Ovary (tissue), 10 donors: ENCODE data around the gene TAAR9. TPM values are rescaled to one million over a fixed set of nuclear protein-coding genes. Genes with fewer than 3 reads are reported as not detected.

ENCODE experiments used
- DNase-seq, 5 donors: peaks; one replicate each; pipeline ENCODE4 v3.0.0-alpha.2; 2019 to 2020
- H3K27ac ChIP-seq, 2 donors: fragments of 200-600 bp; one replicate each; pipeline versions ENCODE4 v1.5.1 to v1.8.0; 2019 to 2022
- H3K27me3 ChIP-seq: fragments of 200-600 bp; one replicate; pipeline ENCODE4 v1.8.0; 2022
- H3K36me3 ChIP-seq: fragments of 200-600 bp; sonication (generic); one replicate; pipeline ENCODE4 v1.5.1; 2019
- H3K4me1 ChIP-seq: one replicate; pipeline ENCODE4 v1.8.1; 2013; ENCODE audit warnings: mild to moderate bottlenecking, moderate library complexity; ENCODE audit not compliant: insufficient read depth
- H3K4me3 ChIP-seq: fragments of 200-600 bp; sonication (generic); one replicate; pipeline ENCODE4 v1.5.1; 2017
- H3K9me3 ChIP-seq, 2 donors: fragments of 200-600 bp in 1 of 2; sonication (generic) in 1 of 2; one replicate each; pipeline versions ENCODE4 v1.5.1 to v1.8.1; 2013 to 2019; ENCODE audit warnings: mild to moderate bottlenecking in 1 of 2, moderate library complexity in 1 of 2
- EP300 ChIP-seq: sonication (generic); formaldehyde crosslinking; IDR thresholded peaks from one replicate; pipeline ENCODE4 v1.6.1; 2017; ENCODE audit warnings: antibody characterized with exemption
- POLR2A ChIP-seq: fragments of 450-650 bp; IDR thresholded peaks from one replicate; pipeline ENCODE4 v1.6.1; 2017; ENCODE audit warnings: antibody characterized with exemption, mild to moderate bottlenecking, moderate library complexity
- WGBS, 3 donors: extraction: QIAGEN DNeasy Blood & Tissue Kit in 1 of 3; methylation state at CpG; one replicate each; pipeline versions ENCODE4 v1.1.5 to v1.1.7; 2013 to 2017; 5-methylcytosine and 5-hydroxymethylcytosine counted together
- intact Hi-C, 4 donors: fragments of 100-400 bp; cut with DNase I; formaldehyde crosslinking; loops; one replicate each; pipeline versions ENCODE4 v1.11.0 to v1.15.1; 2022 to 2023
- long read RNA-seq, 3 donors: library from polyadenylated mRNA in 2 of 3; unstranded in 2 of 3; transcript quantifications; one replicate each; pipeline ENCODE4 v2.0.0 and lab custom pipeline, GENCODE V29; 2021 to 2026
- polyA plus RNA-seq, 2 donors: library from polyadenylated mRNA; stranded (reverse); fragments of 200-250 nt in 1 of 2; fragments of 350-450 nt in 1 of 2; fragmentation: Illumina TruSeq in 1 of 2; extraction: RNeasy Lipid Tissue Mini Kit (QIAGEN cat#74804) in 1 of 2; gene quantifications; one replicate each; pipeline ENCODE4 v1.2.3, GENCODE V29; 2013 to 2014
- total RNA-seq, 7 donors: library from RNA; depleted of rRNA in 2 of 7; stranded (reverse); fragments of >200 nt in 2 of 7; fragmentation: NEBNext Ultra II Directional in 3 of 7; extraction: Animal tissue kit (Norgen Biotek cat#: 25700) in 3 of 7; gene quantifications; one replicate each; pipeline versions ENCODE4 v1.1.0 to v1.2.4, GENCODE V29; 2016 to 2023
- TF ChIP-seq, protein P1 (sequence below), 3 donors: fragments of 450-650 bp in 2 of 3; fragments of 200-600 bp in 1 of 3; IDR thresholded peaks; one replicate each; pipeline versions ENCODE4 v1.5.1 to v1.8.0; 2016 to 2022; ENCODE audit warnings: antibody characterized with exemption in 3 of 3, mild to moderate bottlenecking in 1 of 3
- donor health status: DM: no; HTN: no; CAD: no; lungs with moderate emphysema.
- donor health status: DM: no; HTN: no; CAD: no.
- donor health status: Bipolar disorder and iron deficiency.
- donor health status: DM: yes; HTN: yes; CAD: no.
- donor health status: DM: no; HTN: no; CAD: no.
- donor health status: DM: yes; HTN: yes; CAD: no.

TAAR9 gene, protein sequence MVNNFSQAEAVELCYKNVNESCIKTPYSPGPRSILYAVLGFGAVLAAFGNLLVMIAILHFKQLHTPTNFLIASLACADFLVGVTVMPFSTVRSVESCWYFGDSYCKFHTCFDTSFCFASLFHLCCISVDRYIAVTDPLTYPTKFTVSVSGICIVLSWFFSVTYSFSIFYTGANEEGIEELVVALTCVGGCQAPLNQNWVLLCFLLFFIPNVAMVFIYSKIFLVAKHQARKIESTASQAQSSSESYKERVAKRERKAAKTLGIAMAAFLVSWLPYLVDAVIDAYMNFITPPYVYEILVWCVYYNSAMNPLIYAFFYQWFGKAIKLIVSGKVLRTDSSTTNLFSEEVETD
- total RNA-seq, result not detected
- not detected for polyA plus RNA-seq
- long read RNA-seq, donor 1, result 0 reads
- long read RNA-seq, donor 2, result 0 reads
- long read RNA-seq, donor 3, result 0 reads

DNA sequence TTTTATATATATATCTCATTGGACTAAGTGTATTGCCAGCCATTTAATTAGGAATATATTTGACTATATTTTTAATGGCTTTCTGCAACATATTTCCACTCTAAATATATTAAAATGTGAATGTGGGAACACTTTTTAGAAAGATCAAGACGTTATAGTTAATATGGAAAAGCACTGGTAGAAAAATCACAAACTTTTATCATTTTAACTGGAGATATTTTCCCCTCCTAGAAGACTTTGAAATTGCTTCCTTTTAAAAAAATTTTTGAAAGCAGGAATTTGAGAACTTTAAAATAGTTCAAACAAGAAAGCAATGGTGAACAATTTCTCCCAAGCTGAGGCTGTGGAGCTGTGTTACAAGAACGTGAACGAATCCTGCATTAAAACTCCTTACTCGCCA, at the start of gene TAAR9:
TSS of gene TAAR9 (plus strand) at position 301 of the 400 bp plus-strand sequence. CDS start at position 314, 13 bp downstream.
- intact Hi-C loops, result no loop called here
- Histone ChIP-seq H3K9me3 (no peaks in the 10 kb centered on the region), H3K4me1 (no peaks in the 10 kb centered on the region), H3K4me3 (no peak within 1 kb of the TSS), H3K36me3 (no peaks in the 10 kb centered on the region), H3K27me3 (no peaks in the 10 kb centered on the region), H3K27ac (no peak within 1 kb of the TSS)
- DNase-seq, result no peak
- TF ChIP-seq POLR2A (no peak), EP300 (no peak)
- TF ChIP-seq, protein P1, sequence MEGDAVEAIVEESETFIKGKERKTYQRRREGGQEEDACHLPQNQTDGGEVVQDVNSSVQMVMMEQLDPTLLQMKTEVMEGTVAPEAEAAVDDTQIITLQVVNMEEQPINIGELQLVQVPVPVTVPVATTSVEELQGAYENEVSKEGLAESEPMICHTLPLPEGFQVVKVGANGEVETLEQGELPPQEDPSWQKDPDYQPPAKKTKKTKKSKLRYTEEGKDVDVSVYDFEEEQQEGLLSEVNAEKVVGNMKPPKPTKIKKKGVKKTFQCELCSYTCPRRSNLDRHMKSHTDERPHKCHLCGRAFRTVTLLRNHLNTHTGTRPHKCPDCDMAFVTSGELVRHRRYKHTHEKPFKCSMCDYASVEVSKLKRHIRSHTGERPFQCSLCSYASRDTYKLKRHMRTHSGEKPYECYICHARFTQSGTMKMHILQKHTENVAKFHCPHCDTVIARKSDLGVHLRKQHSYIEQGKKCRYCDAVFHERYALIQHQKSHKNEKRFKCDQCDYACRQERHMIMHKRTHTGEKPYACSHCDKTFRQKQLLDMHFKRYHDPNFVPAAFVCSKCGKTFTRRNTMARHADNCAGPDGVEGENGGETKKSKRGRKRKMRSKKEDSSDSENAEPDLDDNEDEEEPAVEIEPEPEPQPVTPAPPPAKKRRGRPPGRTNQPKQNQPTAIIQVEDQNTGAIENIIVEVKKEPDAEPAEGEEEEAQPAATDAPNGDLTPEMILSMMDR (IDR thresholded peaks at IDR 0.05), result no peak
- 77 to 81% (median 79%) methylated on average over 4 of the region's 4 CpGs for WGBS, 3 donors

DNA sequence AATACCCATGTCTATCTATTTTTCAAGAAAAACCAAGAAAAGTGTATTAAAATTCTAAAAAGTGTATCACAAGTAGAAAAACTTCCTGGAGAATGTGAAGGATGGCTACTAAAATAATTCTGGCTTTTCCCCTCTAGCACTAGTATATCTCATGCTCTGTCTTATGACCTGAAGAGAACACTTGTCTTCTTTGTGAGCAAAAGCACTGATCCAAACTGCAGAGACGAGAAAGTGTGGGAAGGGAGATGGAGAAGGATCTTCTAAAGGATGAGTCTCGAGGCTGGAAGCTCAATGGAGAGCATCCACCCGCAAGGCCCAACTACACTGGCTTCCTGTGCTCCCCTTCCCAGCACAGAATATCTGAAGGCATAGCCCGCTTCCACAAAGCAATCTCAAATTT, 48.7 kb upstream of the TAAR9 start:
- peaks cover 6% of the 10 kb centered on the region for H3K4me1 ChIP-seq
- no peaks in the 10 kb centered on the region for H3K27me3 ChIP-seq
- TF ChIP-seq, protein P1 (IDR thresholded peaks at IDR 0.05), result no peak
- no peak for TF ChIP-seq EP300
- intact Hi-C loops, result loop anchor here in 3 of 4 donors (10.0 kb wide), 2 partner anchors 195 to 215 kb away; no protein-coding TSS in a partner anchor
- H3K27ac ChIP-seq, result no peak overlapping the region
- no peak overlapping the region for H3K4me3 ChIP-seq
- no peaks in the 10 kb centered on the region for H3K9me3 ChIP-seq
- DNase-seq, result no peak
- H3K36me3 ChIP-seq, result no peaks in the 10 kb centered on the region
- 96 to 97% (median 96%) methylated on average over 4 of the region's 4 CpGs for WGBS, 3 donors

DNA sequence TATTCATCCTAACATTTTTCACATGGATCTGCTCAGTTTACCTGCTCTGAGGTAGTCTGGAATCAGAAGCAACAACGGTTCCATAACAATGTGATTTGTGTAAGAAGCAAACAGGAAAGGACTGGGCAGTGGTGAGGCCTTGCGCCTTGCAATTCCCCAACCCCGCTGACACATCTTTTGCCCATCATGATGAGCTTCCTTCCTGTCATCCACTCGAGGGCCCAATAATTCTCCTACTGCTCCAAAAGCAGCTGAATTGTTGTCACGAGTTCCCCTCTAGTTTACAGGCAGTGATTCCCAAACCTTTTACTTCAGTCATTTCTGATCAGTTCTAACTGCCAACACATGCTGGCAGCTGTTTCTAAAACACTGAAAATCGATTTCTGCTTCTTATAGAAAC, 48.1 kb upstream of the TAAR9 start:
- Histone ChIP-seq H3K27me3 (no peaks in the 10 kb centered on the region), H3K27ac (no peak overlapping the region), H3K9me3 (no peaks in the 10 kb centered on the region), H3K4me1 (peaks cover 6% of the 10 kb centered on the region), H3K4me3 (no peak overlapping the region), H3K36me3 (no peaks in the 10 kb centered on the region)
- DNase-seq, result no peak
- 70 to 82% (median 70%) methylated on average over 6 of the region's 6 CpGs for WGBS, 3 donors
- intact Hi-C loops, result no loop called here
- TF ChIP-seq POLR2A, result no peak
- TF ChIP-seq, protein P1 (IDR thresholded peaks at IDR 0.05), result no peak

DNA sequence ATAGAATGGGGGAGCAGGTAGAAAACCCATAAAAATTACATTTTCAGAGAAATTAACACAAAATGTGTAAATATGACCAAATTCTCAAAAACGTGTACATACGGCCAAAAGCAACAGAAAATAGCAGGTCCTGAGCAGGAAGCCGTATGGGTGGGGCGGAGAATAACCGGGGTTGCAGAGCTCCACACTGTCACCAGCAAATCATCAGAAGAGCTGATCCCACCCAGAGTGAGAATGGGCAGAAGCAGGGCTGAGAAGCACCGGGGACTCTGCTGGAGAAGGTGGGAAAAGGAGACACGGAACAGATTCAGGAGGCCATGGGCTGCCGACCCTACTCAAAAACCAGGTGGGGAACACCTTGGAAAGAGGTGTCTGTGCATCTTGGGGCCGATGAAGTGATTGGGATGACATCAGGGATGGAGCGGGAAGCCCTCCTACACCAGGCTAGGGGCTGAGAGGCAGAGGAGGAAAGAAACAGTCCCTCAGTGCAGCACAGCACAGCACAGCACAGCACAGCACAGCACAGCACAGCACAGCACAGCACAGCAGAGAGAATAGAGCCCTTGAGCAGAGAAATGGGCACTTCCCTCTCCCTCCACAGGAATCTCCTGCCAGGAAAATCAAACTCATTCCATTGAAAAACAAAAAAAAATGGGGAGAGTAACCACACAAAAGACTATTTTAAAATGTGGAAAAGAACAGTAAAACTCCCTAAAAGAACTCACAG, 47.4 kb upstream of the TAAR9 start:
- Histone ChIP-seq H3K27me3 (no peaks in the 10 kb centered on the region), H3K36me3 (no peaks in the 10 kb centered on the region), H3K27ac (no peak overlapping the region), H3K4me3 (no peak overlapping the region), H3K4me1 (peaks cover 6% of the 10 kb centered on the region), H3K9me3 (no peaks in the 10 kb centered on the region)
- intact Hi-C loops, result no loop called here
- TF ChIP-seq, protein P1 (IDR thresholded peaks at IDR 0.05), result no peak
- TF ChIP-seq POLR2A, result no peak
- no peak for TF ChIP-seq EP300
- 77 to 87% (median 82%) methylated on average over 10 of the region's 10 CpGs for WGBS, 3 donors
- DNase-seq, result no peak
